HPDE6-E6E7 (cell line): Measurements from ENCODE around the gene SLCO6A1.

Experiments used
- DNase-seq: peaks from one replicate; pipeline ENCODE4 v3.0.0; 2011; ENCODE audit warnings: missing footprints; ENCODE audit errors: extremely low spot score

Gene SLCO6A1

DNA sequence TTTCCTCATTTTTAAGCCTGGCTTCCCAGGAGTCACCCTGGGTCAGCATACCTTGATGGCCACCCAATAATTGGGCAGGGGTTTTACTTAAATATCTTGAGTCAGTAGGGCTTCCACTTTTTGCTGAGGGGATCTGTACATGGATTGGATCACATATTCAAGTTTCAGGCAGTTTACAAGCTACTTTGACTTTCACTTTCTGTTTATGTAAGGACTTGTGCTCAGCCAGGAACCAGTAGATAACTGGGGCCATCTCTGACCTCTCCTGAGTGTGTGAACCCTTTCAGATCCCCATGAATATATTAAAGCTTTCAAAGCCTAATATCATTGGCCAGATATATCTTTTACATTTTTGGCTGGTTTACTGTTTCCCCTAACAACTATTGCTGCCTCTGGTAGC is 45.1 kb downstream of the SLCO6A1 start:
- DNase-seq, result no peak

DNA sequence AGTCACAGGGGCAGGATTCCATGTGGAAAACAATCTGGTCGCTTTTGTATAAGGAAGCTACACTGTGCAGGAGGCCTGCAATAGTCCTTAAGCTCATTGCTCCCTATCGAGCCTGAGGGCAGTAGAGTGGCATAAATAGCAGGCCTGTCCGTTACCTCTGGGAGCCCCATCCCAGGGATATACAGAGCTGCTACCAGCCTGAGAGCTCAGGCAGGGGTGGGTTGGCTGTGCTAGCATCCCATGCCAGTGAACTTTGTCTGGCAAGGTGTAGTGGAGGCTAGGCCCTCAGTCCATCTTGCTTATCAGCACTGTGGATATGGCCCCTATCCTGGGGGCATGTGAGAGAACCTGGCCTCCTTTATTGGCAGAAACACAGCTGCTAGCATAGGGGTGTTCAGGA is 47.7 kb downstream of the SLCO6A1 start:
- no peak for DNase-seq

DNA sequence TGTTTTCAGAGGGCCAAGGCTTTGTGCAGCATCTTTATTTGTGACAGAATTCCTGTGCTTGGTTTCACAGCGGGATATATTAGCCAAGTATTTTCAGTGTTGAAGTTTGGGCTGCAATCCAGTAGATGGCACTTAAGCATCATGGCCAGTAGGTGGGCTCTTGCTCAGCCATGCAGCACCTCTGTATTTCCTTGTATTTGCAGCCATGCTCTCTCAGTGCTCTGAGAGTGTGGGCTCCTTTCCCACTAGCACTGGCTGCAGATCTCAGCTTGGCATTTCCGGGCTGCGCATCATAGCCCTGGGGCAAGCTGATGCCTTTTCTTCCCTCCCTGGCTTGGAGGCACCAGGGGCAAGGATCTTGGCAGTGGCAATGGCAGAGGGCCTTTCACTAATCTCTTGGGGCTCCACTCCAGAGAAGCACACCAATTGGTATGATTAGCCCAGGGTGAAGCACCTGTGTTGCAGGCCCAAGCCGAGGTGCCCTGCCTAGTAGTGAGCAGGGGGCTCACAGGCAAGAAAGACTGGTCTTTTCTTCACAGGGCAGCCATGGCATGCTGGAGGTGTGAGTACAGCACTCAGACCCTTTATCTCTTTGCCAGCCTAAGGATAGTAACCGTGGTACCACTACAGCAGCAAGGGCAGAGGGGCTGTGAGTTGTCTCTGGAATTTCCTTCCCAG is 48.3 kb downstream of the SLCO6A1 start:
- no peak for DNase-seq

DNA sequence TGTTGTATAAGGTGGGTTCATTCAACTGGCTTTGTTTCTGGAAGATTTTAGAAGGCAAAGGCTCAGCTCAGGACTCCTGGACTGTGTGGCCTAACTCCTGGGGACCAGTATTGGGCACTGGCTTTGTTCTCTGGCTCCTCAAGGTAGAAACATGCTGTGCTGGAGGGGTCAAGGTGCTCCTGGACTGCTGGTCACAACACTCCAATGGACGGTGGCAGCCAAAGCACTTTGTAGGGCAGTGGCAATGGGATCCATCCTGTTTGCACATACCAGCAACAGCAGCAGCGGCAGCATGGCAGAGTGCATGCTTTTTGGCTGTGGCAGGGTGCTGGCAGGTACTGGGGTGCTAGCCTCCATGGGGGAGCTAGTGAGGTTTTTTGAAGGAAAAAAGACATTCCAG is 65.3 kb downstream of the SLCO6A1 start:
- DNase-seq, result no peak

DNA sequence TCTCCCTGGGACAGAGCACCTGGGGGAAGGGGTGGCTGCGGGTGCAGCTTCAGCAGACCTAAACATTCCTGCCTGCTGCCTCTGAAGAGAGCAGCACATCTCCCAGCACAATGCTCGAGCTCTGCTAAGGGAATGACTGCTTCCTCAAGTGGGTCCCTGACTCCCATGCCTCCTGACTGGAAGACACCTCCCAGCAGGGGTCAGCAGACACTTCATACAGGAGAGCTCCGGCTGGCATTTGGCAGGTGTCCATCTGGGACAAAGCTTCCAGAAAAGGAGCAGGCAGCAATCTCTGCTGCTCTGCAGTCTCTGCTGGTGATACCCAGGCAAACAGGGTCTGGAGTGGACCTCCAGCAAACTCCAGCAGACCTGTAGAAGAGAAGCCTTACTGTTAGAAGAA is 77.2 kb downstream of the SLCO6A1 start:
- no peak for DNase-seq

DNA sequence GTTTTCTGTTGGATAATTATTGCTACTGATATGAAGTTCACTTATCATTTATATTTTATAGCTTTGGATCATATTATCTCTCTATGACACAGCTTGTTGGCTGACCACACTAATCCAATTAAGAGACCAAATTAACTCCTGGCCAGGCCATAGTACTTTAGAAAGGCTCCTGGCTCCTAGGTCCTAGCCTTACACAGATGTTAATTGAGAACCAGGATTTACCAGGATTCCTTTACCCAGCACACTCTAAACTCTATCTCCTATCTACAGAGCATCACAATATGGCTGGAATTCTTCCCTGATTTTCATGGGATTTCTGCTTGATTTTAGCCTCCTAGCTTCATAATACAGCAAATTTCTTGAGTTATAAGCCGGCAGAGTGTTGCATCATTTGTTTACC is 80.3 kb downstream of the SLCO6A1 start:
- DNase-seq, result no peak

DNA sequence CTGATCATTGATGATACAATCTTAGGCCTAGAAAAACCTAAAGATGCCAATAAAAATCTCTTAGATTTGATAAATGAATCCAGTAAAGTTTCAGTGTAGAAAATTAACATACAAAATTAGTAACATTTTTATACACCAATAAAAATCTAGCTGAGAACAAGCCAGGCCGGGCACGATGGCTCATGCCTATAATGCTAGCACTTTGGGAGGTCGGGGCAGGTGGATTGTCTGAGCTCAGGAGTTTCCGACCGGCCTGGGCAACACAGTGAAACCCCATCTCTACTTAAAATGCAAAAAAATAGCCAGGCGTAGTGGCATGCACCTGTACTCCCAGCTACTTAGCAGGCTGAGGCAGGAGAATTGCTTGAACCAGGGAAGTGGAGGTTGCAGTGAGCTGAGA is 84.4 kb downstream of the SLCO6A1 start:
- no peak for DNase-seq

DNA sequence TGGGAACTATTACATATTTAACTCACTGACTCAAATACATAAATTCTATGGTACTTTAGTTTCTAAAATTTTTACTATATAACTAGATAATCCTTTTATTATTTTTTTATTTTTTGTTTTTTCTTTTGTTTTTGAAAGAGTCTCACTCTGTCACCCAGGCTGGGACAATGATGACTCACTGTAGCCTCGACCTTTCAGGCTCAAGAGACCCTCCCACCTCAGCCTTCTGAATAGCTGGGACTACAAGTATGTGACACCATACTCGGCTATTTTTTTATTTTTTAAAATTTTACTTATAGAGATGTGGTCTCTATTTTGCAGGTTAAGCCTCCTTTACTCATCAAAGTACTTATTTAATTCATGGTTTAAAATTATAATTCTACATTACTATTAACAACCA is 110.6 kb downstream of the SLCO6A1 start:
- DNase-seq, result no peak

DNA sequence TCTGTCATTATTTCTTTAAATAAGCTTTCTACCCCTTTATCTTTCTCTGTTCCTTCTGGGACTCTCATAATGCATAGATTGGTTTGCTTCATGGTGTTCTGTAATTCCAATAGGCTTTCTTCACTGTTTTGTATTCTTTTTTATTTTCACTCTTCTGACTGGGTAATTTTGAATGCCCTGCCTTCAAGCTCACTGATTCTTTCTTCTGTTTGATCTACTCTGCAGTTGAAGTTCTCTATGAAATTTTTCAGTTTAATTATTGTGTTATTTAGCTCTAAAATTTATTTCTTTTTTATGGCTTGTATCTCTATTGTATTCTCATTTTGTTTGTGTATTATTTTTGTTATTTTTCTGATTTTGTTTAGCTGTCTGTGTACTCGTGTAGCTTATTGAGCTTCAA is 113.4 kb downstream of the SLCO6A1 start:
- no peak for DNase-seq

DNA sequence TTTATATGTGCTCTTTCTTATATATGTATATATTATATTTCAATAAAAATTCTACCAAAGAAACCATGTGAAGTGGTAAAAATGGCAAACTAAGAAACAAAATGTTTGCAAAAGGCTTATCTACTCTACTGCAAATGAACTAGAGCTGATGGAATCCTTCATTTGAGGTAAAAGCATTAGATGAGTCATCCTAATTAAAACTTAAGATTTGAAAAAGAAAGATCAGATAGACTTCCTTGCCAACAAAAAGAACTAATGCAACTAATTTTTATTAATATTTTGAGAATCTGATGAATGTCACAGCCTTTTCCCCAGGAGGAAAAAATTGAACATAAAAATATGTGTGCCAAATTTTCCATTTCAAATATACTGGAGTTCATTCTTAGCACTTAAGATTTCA is 118.6 kb downstream of the SLCO6A1 start:
- DNase-seq, result no peak

DNA sequence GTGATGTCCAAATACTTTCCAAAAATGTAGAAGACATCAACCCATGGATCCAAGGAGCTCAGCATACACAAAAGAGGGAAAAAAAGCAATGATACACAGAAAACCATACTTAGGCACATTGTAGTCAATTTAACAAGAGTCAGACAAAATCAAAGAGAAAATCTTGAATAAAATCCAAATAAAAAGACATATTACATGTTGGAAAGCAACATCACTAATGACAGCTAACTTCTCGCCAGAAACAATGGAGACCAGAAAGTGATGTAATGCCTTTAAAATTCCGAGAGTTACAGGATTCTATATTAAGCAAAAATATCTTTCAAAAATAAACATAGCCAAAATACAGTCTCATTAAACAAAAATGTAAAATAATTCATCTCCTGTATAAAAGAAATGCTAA is 122.9 kb downstream of the SLCO6A1 start:
- DNase-seq, result no peak

DNA sequence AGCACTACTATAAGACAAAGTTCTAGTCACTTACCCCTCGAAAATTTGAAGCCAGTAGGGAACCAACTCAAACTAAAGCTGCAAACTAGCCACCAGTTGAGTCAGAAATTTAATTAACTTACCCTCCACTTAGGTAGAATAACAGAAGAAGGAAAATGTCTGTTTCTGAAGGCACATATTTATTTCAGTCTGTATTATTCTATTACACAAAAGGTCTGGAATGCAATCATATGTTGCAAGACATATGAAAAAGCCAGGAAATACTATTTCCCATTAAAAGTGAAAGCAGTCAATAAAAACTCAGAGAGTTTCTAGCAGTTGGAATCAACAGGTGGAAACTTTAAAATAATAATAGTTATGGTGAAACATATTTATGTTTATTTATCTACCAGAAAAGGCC is 123.5 kb downstream of the SLCO6A1 start:
- DNase-seq, result no peak

DNA sequence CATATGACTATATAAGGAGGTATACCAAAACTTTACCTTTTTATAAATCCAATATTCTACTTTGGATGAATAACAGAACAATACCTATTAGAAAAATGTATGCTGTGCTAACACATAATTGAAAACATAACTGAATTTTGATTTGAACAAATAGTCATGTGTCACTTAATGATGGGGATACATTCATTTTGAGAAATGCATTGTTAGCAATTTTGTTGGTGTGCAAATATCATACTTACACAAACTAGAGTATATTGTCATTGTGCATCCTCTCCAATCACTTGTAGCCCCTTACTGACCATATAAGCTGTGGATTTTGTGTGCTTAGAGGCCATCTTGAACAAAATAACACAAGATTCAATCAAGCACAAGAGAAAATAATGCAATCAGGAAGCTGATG is 130.4 kb downstream of the SLCO6A1 start:
- no peak for DNase-seq

DNA sequence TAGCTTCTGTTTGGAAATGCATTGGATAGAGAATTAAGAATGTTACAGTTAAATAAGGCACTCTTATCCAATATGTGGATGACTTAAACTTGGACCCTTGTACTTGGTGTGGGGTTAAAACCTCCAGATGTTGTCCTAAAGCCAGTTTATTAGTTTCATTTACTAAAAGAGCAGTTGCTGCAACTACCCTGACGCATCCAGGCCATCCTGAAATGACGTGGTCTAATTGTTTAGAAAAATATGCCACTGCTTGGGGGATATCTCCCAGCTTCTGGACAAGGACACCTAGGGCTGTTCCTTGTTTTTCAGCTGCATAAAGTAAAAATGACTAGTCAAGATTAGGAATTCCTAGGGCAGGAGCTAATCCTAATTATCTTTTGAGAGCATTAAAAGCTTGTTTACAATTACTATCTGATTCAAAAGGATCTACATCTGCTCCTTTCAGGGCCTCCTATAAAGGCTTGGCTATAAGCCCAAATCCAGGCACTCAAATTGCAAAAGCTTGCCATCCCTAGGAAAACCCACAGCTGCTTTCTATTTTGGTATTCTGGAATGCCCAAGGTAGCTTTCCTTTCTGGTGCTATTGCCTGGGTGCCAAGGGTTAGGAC is 157.0 kb downstream of the SLCO6A1 start:
- DNase-seq, result no peak

DNA sequence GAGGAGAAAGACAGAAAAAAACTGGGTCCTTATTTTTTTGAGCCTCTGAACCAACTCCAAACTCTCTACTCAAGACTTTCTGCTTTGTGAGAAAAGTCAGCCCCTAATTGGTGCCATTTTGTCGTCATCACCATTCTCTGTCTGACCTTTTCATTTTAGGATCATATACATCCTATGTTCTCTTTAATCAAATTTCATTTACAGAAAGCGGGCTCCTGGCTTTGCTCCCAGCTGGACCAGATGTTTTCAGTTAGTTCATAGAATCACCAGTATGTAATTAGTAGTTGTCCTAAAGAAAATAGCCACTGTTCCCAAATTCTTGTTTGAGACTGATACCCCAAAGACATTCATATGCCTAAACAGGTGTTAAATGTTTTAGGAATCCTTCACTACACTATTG is 174.1 kb downstream of the SLCO6A1 start:
- no peak for DNase-seq
